Left ventricle myocardium inferior (tissue), 1 donor: ENCODE results near the gene RAB7A. TPM values are rescaled to one million over a fixed set of nuclear protein-coding genes. Genes with fewer than 3 reads are reported as not detected.

Experiments
- DNase-seq: peaks from one replicate; pipeline ENCODE4 v3.0.0-alpha.2; 2020
- H3K27ac ChIP-seq: fragments of 200-600 bp; replicated peaks from 2 replicates; pipeline ENCODE4 v1.8.0; 2021
- H3K27me3 ChIP-seq: fragments of 200-600 bp; 2 replicates; pipeline ENCODE4 v1.8.0; 2021; ENCODE audit warnings: low read depth
- H3K36me3 ChIP-seq: fragments of 200-600 bp; 2 replicates; pipeline ENCODE4 v1.8.0; 2021
- H3K4me1 ChIP-seq: fragments of 200-600 bp; 2 replicates; pipeline ENCODE4 v1.8.0; 2021
- H3K4me3 ChIP-seq: fragments of 200-600 bp; 2 replicates; pipeline ENCODE4 v1.8.0; 2021; ENCODE audit warnings: mild to moderate bottlenecking, moderate library complexity
- H3K9me3 ChIP-seq: fragments of 200-600 bp; replicated peaks from 2 replicates; pipeline ENCODE4 v1.8.0; 2021
- intact Hi-C: fragments of 100-400 bp; cut with micrococcal nuclease; formaldehyde crosslinking; loops from one replicate; pipeline ENCODE4 v1.11.0; 2022
- total RNA-seq: library from RNA; stranded (reverse); fragmentation: NEBNext Ultra II Directional; extraction: Animal tissue kit (Norgen Biotek cat#: 25700); gene quantifications from one replicate; pipeline ENCODE4 v1.2.1, GENCODE V29; 2021
- TF ChIP-seq, protein P1 (sequence below): fragments of 200-600 bp; IDR thresholded peaks from 2 replicates; pipeline ENCODE4 v1.8.0; 2021; ENCODE audit warnings: antibody characterized with exemption, mild to moderate bottlenecking, borderline replicate concordance
- donor health status: DM: no; HTN: yes; CAD: no; lungs with severe emphysema.

Gene RAB7A
- total RNA-seq, 1 donor from 2014 or later, result 242 TPM

- no peak for DNase-seq
- Histone ChIP-seq H3K4me3 (no peak overlapping the region), H3K4me1 (no peaks in the 10 kb centered on the region), H3K27ac (no peak overlapping the region), H3K36me3 (no peaks in the 10 kb centered on the region), H3K27me3 (no peaks in the 10 kb centered on the region), H3K9me3 (no peaks in the 10 kb centered on the region)
- TF ChIP-seq, protein P1, sequence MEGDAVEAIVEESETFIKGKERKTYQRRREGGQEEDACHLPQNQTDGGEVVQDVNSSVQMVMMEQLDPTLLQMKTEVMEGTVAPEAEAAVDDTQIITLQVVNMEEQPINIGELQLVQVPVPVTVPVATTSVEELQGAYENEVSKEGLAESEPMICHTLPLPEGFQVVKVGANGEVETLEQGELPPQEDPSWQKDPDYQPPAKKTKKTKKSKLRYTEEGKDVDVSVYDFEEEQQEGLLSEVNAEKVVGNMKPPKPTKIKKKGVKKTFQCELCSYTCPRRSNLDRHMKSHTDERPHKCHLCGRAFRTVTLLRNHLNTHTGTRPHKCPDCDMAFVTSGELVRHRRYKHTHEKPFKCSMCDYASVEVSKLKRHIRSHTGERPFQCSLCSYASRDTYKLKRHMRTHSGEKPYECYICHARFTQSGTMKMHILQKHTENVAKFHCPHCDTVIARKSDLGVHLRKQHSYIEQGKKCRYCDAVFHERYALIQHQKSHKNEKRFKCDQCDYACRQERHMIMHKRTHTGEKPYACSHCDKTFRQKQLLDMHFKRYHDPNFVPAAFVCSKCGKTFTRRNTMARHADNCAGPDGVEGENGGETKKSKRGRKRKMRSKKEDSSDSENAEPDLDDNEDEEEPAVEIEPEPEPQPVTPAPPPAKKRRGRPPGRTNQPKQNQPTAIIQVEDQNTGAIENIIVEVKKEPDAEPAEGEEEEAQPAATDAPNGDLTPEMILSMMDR, result no peak
- intact Hi-C loops, result no loop called here
These were observed 18.0 kb upstream of the RAB7A start for GRCh38 chr3:128707928-128708494.

DNA sequence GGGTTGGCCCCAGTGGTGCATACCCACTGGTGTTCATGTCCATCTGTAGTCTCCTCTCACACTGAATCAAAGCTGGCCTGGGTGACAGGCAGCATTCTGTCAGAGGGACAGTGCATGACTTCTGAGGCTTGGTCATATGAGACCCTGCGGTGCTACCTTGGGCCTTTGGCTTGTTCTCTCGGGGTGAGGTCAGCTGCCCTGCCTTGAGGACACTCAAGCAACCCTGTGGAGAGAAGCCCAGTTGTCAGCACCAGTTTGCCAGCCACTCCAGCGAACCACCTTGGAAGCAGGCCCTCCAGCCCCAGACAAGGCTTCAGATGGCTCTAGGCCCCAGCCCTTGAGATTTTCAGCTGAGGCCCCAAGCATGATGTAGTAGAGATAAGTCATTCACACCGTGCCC is 16.9 kb upstream of the RAB7A start:
- intact Hi-C loops, result no loop called here
- TF ChIP-seq, protein P1, result no peak
- no peak overlapping the region for H3K4me3 ChIP-seq
- no peaks in the 10 kb centered on the region for H3K27me3 ChIP-seq
- H3K4me1 ChIP-seq, result no peaks in the 10 kb centered on the region
- no peak overlapping the region for H3K27ac ChIP-seq
- no peak for DNase-seq
- H3K36me3 ChIP-seq, result no peaks in the 10 kb centered on the region
- H3K9me3 ChIP-seq, result no peaks in the 10 kb centered on the region

DNA sequence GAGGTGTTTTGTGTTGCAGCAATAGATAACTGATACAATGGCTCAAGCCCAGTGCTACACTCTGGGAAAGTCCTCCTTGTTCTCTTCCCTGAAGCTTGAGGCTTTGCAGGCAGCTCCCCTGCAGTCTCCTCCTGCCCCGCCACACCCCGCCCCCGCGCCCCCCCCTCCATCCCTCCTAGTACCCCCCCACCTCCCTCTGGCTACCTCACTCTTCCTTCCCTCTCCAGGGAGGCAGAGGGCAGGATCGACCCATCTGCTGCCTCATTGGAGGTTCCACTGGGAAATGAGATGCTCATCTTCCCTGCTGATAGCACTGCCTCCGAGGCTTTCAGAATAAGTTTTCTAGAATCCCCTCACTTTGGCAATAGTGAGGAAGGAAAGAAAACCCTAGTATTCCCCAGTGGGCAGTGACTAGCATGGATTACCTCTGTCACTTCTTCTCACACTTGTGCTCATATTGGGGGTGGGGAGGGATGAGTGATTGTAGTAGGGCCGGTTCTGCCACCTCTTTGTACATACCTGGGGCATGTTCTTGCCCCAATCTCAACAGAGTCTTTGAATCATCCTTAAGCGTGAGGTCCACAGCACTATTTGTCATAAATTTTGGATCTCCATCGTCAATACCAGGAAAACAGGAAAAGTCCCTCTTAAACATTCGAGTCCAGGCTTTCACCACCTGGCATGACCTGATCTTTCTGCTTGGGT is 16.3 kb upstream of the RAB7A start:
- H3K4me1 ChIP-seq, result no peaks in the 10 kb centered on the region
- intact Hi-C loops, result no loop called here
- H3K27me3 ChIP-seq, result no peaks in the 10 kb centered on the region
- H3K9me3 ChIP-seq, result no peaks in the 10 kb centered on the region
- DNase-seq, result no peak
- no peak overlapping the region for H3K4me3 ChIP-seq
- H3K36me3 ChIP-seq, result no peaks in the 10 kb centered on the region
- H3K27ac ChIP-seq, result no peak overlapping the region
- TF ChIP-seq, protein P1, result no peak

GRCh38 chr3:128710816-128711433 is 15.1 kb upstream of the RAB7A start:
- intact Hi-C loops, result no loop called here
- Histone ChIP-seq H3K4me3 (no peak overlapping the region), H3K27ac (no peak overlapping the region), H3K36me3 (no peaks in the 10 kb centered on the region), H3K27me3 (no peaks in the 10 kb centered on the region), H3K4me1 (no peaks in the 10 kb centered on the region), H3K9me3 (no peaks in the 10 kb centered on the region)
- TF ChIP-seq, protein P1, result no peak
- DNase-seq, result no peak

DNA sequence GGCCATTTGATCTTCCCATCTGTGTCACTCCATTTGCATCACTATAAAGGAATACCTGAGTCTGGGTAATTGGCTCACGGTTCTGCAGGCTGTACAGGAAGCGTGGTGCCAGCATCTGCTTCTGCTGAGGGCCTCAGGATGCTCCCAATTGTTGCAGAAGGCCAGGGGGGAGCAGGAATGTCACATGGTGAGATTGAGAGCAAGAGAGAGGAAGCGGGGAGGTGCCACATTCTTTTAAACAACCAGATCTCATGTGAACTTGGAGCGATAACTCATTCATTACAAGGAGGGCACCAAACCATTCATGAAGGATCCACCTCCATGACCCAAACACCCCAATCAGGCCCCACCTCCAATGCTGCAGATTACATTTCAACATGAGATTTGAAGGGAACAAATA is 13.1 kb upstream of the RAB7A start:
- no peaks in the 10 kb centered on the region for H3K36me3 ChIP-seq
- H3K4me3 ChIP-seq, result no peak overlapping the region
- no peaks in the 10 kb centered on the region for H3K27me3 ChIP-seq
- TF ChIP-seq, protein P1, result no peak
- H3K9me3 ChIP-seq, result no peaks in the 10 kb centered on the region
- no peaks in the 10 kb centered on the region for H3K4me1 ChIP-seq
- intact Hi-C loops, result no loop called here
- DNase-seq, result no peak
- no peak overlapping the region for H3K27ac ChIP-seq
